Stimulated activated CD8-positive, alpha-beta memory T cell treated with anti-CD3 and anti-CD28 coated beads, Interleukin-7, amount 100 ng/mL, for 4 hours (primary cell): Measurements from ENCODE around the gene GALNT2.

Experiments
- DNase-seq, 2 donors: peaks; one replicate each; pipeline ENCODE4 v3.0.0-alpha.2; 2020; ENCODE audit warnings: low read depth in 2 of 2

The GALNT2 gene

GRCh38 chr1:230210981-230211336 is 143.9 kb downstream of the GALNT2 start:
- no peak for DNase-seq

GRCh38 chr1:230211436-230212145 is 144.6 kb downstream of the GALNT2 start:
- no peak for DNase-seq

- DNase-seq: no peak
Observed at GRCh38 chr1:230212405-230212936, 145.4 kb downstream of the GALNT2 start.

- no peak for DNase-seq
Observed at GRCh38 chr1:230215031-230215430, 148.0 kb downstream of the GALNT2 start.

GRCh38 chr1:230215529-230215928 is 148.5 kb downstream of the GALNT2 start:
- no peak for DNase-seq

- DNase-seq: no peak
Observed at GRCh38 chr1:230216896-230217295, 149.9 kb downstream of the GALNT2 start.

GRCh38 chr1:230218667-230219066 is 151.6 kb downstream of the GALNT2 start:
- DNase-seq: no peak

- DNase-seq: no peak
Observed at GRCh38 chr1:230219174-230220067, 152.4 kb downstream of the GALNT2 start.

- no peak for DNase-seq
Observed at GRCh38 chr1:230220478-230220877, 153.4 kb downstream of the GALNT2 start.

GRCh38 chr1:230220907-230221306 is 153.9 kb downstream of the GALNT2 start:
- no peak for DNase-seq

- DNase-seq: no peak
Observed at GRCh38 chr1:230222678-230223077, 155.6 kb downstream of the GALNT2 start.

GRCh38 chr1:230224101-230224960 is 157.3 kb downstream of the GALNT2 start:
- DNase-seq: no peak

GRCh38 chr1:230226007-230226800 is 159.2 kb downstream of the GALNT2 start:
- DNase-seq: no peak

- no peak for DNase-seq
Observed at GRCh38 chr1:230226814-230227213, 159.8 kb downstream of the GALNT2 start.

GRCh38 chr1:230228236-230228897 is 161.3 kb downstream of the GALNT2 start:
- DNase-seq: no peak

- DNase-seq: no peak
Observed at GRCh38 chr1:230230273-230230672, 163.2 kb downstream of the GALNT2 start.

GRCh38 chr1:230230948-230231773 is 164.1 kb downstream of the GALNT2 start:
- DNase-seq: no peak

GRCh38 chr1:230231774-230232145 is 164.7 kb downstream of the GALNT2 start:
- no peak for DNase-seq

GRCh38 chr1:230232371-230232771 is 165.3 kb downstream of the GALNT2 start:
- no peak for DNase-seq

GRCh38 chr1:230233786-230234185 is 166.7 kb downstream of the GALNT2 start:
- no peak for DNase-seq
